GM12891 (cell line): ENCODE data around the gene LYST.

Experiments
- POLR2A ChIP-seq: IDR thresholded peaks from 2 replicates; pipeline ENCODE4 v1.6.1; 2011; ENCODE audit warnings: low read depth, low read length, control low read depth
- POLR2AphosphoS5 ChIP-seq: IDR thresholded peaks from 2 replicates; pipeline ENCODE4 v1.6.1; 2011; ENCODE audit warnings: low read depth, low read length, control low read depth
- POU2F2 ChIP-seq: IDR thresholded peaks from 2 replicates; pipeline ENCODE4 v1.6.1; 2011; ENCODE audit warnings: low read depth, mild to moderate bottlenecking, control low read depth, low read length, moderate library complexity
- TAF1 ChIP-seq: IDR thresholded peaks from 2 replicates; pipeline ENCODE4 v1.6.1; 2011; ENCODE audit warnings: low read depth, low read length, control low read depth

- no peak for TF ChIP-seq POLR2A
- TF ChIP-seq POLR2AphosphoS5: no peak
- no peak for TF ChIP-seq TAF1
- TF ChIP-seq POU2F2: no peak
These were observed 156.0 kb downstream of the LYST start for GRCh38 chr1:235710687-235711086.
